T-helper 1 cell treated with Interleukin-12 subunit alpha and Interleukin-12 subunit beta and Interleukin-4 antibody, amounts not matched to agents 30 ng/mL and 1 ng/mL, for 36 hours (primary cell): ENCODE data around the gene ADAM29. TPM values are rescaled to one million over a fixed set of nuclear protein-coding genes. Genes with fewer than 3 reads are reported as not detected.
"Not testable (repeated sequence)": the region's sequence is repeated elsewhere in the genome, so short reads cannot be mapped to it uniquely, and the experiment has no call there.

ENCODE experiments used
- intact Hi-C: fragments of 100-400 bp; cut with micrococcal nuclease; formaldehyde crosslinking; loops from one replicate; pipeline ENCODE4 v1.15.1; 2024
- total RNA-seq: library from RNA; stranded (reverse); gene quantifications from 2 replicates; pipeline ENCODE4 v1.2.3, GENCODE V29; 2022

The ADAM29 gene
- total RNA-seq, result not detected in 2 replicates

- intact Hi-C loops, result no loop called here
Observed at GRCh38 chr4:174918058-174918457, at the start of gene ADAM29. Gene ADAM29, plus strand, starts transcription at chr4:174918358. Its CDS starts 57,168 bp downstream, at chr4:174975526.

GRCh38 chr4:174869339-174869738 lies 48.8 kb upstream of the ADAM29 start:
- intact Hi-C loops, result no loop called here

GRCh38 chr4:174870311-174870710 lies 47.8 kb upstream of the ADAM29 start:
- intact Hi-C loops, result no loop called here

DNA sequence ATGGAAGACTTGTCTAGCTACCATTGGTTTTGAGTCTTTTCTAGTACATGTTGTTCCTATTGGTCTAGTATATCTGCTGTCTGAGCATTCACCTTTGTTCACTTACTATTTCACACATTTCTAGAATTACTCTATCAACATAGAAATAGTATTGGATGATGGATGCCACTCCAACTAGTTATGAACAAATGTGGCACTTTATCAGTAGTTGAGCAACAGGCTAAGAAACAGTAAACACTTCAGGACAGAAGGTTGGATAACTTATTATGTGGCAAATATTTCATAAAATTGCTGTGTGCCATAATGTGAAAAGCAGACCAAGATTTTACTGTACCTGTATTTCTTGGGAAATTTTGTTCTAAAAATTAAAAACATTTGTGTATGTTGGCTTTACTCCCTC lies 46.8 kb upstream of the ADAM29 start:
- intact Hi-C loops, result no loop called here

GRCh38 chr4:174873146-174873545 lies 45.0 kb upstream of the ADAM29 start:
- intact Hi-C loops, result not testable (repeated sequence)

DNA sequence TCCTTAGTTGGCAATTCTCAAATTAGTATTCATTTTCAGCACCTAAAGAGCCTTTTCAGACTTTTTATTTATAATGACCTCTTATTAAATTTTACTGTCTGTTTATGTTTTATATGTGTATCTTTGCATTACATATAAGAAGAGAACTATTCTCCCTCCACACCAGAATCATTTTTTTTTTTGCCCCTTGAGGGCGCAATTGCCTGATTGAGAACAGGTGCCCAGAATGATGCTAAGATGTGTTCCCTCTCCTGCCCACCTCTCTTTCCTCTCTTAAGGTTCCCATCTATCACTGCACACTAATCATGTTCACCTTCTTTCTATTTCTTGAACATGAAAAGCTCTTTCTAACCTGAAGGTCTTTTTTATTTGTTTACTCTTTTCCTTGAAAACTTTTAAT lies 44.2 kb upstream of the ADAM29 start:
- intact Hi-C loops, result loop anchor here (2.0 kb wide), 1 partner anchor 663 kb away; no protein-coding TSS in a partner anchor

- intact Hi-C loops, result loop anchor here (2.0 kb wide), 1 partner anchor 662 kb away; no protein-coding TSS in a partner anchor
Observed at GRCh38 chr4:174874898-174875297, 43.3 kb upstream of the ADAM29 start.

- intact Hi-C loops, result no loop called here
Observed at GRCh38 chr4:174880001-174880400, 38.2 kb upstream of the ADAM29 start.

DNA sequence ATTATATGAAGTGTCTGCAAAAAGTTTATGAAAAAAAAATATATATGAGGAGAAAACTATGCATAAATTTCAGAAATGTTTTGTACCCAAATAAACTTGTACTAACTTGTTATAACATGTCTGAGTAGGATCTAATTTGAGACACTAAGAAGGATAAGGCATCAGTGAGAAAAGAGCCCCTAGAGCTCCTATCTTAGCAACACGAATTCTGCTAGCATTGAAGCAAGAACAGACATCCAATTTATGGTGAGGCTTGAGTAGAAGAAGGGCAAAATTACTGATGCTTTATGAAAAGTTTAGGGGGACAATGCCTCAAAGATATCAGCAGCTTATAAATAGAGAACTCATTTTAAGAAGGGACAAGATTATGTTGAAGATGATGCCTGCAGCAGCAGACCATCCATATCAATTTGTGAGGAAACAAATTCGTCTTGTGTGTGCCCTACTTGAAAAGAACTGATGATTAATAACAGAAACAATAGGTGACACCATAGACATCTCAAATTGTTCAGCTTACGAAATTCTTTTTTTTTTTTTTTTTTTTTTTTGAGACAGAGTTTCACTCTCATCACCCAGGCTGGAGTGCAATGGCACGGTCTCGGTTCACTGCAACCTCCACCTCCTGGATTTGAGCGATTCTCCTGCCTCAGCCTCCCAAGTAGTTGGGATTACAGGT lies 35.7 kb upstream of the ADAM29 start:
- intact Hi-C loops, result no loop called here

GRCh38 chr4:174907508-174907907 lies 10.7 kb upstream of the ADAM29 start:
- intact Hi-C loops, result no loop called here

GRCh38 chr4:174910271-174910670 lies 7.9 kb upstream of the ADAM29 start:
- intact Hi-C loops, result no loop called here

GRCh38 chr4:174912919-174913543 lies 5.1 kb upstream of the ADAM29 start:
- intact Hi-C loops, result no loop called here

DNA sequence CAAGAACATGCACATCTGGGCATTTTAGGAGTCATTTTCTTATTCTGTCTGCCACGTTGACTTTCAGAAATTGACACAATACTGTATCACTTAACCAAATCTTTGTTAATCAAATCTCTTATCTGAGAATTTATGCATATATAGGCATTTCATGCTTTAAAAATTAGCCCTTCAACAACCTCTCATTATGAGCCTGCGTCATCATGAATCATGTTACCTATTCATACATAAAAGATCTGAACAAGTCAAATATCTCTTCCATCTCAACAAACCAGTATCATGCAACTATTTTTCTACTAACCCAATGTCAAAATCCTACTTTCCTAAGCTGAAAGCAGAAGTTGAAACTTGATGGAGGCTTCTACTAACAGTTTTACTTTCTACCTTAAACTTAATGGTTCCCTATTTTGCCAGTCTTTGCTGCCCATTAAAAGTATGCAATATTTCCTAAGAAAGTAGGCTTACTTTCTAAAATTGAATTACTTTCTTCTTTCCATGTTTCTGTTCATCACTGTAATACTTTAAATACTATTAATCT lies 1.8 kb downstream of the ADAM29 start:
- intact Hi-C loops, result no loop called here

- intact Hi-C loops, result no loop called here
Observed at GRCh38 chr4:174926958-174927357, 8.8 kb downstream of the ADAM29 start.

DNA sequence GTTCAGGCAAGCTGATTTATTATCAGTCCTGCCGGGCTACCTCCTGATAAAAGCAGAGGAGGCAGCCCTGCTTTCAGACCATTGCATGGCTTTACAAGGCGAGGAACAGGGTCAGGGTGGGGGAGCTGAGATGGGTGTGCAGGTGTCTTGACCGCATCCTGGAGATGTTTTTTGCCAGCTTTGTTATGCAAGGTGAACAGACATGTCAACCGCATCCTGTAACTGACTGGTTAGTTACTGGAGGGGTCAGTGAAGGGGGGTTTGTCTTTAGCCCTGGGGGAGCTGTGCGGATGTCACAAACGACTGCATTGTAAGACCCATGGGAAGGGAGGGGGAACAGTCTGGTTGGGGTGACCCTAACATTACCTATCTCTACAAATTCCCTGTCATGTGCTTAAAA lies 10.0 kb downstream of the ADAM29 start:
- intact Hi-C loops, result no loop called here

GRCh38 chr4:174928575-174929253 lies 10.6 kb downstream of the ADAM29 start:
- intact Hi-C loops, result no loop called here

- intact Hi-C loops, result no loop called here
Observed at GRCh38 chr4:174929346-174929745, 11.2 kb downstream of the ADAM29 start.

DNA sequence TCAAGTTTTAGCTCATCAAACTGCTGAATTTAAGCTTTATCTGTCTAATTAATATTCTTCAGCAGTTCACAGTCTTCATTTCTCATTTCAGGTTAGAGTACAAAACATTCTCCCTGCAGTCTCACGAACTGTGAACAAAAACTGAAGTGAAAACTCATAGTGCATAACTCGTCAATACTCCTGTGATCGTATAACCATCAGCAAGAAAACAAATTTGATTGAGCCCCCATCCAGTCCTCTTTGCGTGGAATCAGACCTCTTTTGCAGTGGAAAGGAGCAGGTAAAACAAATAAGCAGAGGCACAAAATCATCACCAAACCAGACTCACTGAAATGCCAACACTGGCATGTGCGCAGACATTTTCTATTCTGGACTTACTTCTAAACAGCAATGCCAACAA lies 12.7 kb downstream of the ADAM29 start:
- intact Hi-C loops, result no loop called here

- intact Hi-C loops, result no loop called here
Observed at GRCh38 chr4:174933083-174933482, 14.9 kb downstream of the ADAM29 start.

DNA sequence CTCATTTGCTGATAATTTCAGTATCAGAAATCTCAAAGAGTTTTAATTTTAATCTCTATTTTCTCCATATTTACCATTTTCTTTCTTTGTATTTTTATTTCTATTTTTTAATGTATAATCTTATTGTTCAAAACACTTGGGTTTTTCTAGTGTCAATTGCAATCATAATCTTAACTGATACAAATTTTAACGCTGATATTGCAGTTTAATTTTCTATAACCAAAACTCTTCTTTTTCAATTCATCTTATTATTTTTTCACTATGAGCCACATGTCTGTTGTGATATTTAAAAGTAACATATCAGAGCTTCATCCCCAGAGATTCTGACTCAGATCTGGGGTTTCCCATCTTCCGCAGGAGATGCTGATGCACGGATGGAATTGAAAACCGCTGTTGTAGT lies 16.2 kb downstream of the ADAM29 start:
- intact Hi-C loops, result no loop called here

DNA sequence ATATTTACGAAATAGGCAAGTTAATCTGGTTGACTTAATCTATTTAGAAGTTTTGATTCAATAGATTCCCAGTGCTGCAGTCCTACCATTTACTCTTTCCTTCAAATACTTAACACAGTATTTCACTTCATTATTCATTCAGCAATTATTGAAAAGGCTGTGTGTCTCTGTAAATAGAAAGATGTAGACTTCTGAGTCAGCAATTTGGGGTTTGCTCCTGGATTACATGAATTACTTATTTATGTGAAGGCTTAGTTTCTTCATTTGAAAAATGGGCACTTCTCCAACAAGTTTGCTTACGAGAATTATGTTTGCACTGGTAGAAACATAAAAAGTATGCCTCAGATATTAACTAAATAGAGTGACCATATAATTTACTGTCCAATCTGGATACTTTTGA lies 17.4 kb downstream of the ADAM29 start:
- intact Hi-C loops, result no loop called here

GRCh38 chr4:174940002-174940401 lies 21.8 kb downstream of the ADAM29 start:
- intact Hi-C loops, result no loop called here
